GM23338 (cell line): ENCODE data around the gene HAPLN2. TPM values are rescaled to one million over a fixed set of nuclear protein-coding genes. Genes with fewer than 3 reads are reported as not detected.
A peak's percentile ranks its signal among the peaks of the same experiment; 100 is the strongest.

Source experiments
- ATAC-seq: fragments of 200-7000 bp; cut with Tn5 transposase; 3 replicates; pipeline ENCODE4 v1.9.1; 2020
- DNase-seq: peaks from one replicate; pipeline ENCODE4 v3.0.0-alpha.2; 2015; ENCODE audit warnings: low spot score
- H2AFZ ChIP-seq: fragments of 200-600 bp; sonication (generic); 2 replicates; pipeline ENCODE4 v1.8.0; 2016; ENCODE audit warnings: antibody characterized with exemption, mild to moderate bottlenecking, moderate library complexity
- H3F3A ChIP-seq: fragments of 200-600 bp; sonication (generic); replicated peaks from 2 replicates; pipeline ENCODE4 v1.8.0; 2017; ENCODE audit warnings: antibody characterized with exemption, mixed run types, low read depth
- H3K27ac ChIP-seq: fragments of 200-600 bp; sonication (generic); 2 replicates; pipeline ENCODE4 v1.6.1; 2016; ENCODE audit warnings: low read depth
- H3K27me3 ChIP-seq: fragments of 200-600 bp; sonication (generic); 2 replicates; pipeline ENCODE4 v1.8.0; 2016; ENCODE audit warnings: mild to moderate bottlenecking, mixed run types, moderate library complexity; ENCODE audit not compliant: insufficient read depth
- H3K36me3 ChIP-seq: fragments of 200-600 bp; sonication (generic); 2 replicates; pipeline ENCODE4 v1.8.0; 2016; ENCODE audit warnings: mild to moderate bottlenecking; ENCODE audit not compliant: insufficient read depth
- H3K4me1 ChIP-seq: fragments of 200-600 bp; sonication (generic); 2 replicates; pipeline ENCODE4 v1.8.0; 2016; ENCODE audit warnings: mild to moderate bottlenecking, moderate library complexity; ENCODE audit not compliant: insufficient read depth
- H3K4me2 ChIP-seq: fragments of 200-600 bp; sonication (generic); 2 replicates; pipeline ENCODE4 v1.7.1; 2017; ENCODE audit warnings: mixed run types
- H3K4me3 ChIP-seq: fragments of 200-600 bp; sonication (generic); 2 replicates; pipeline ENCODE4 v1.6.1; 2016; ENCODE audit warnings: mixed run types
- H3K79me2 ChIP-seq: fragments of 200-600 bp; sonication (generic); replicated peaks from 2 replicates; pipeline ENCODE4 v1.8.0; 2017; ENCODE audit warnings: mild to moderate bottlenecking; ENCODE audit not compliant: insufficient read depth
- H3K9me2 ChIP-seq: fragments of 200-600 bp; sonication (generic); 2 replicates; pipeline ENCODE4 v1.8.0; 2017; ENCODE audit not compliant: insufficient read depth
- H4K20me1 ChIP-seq: fragments of 200-600 bp; sonication (generic); replicated peaks from 2 replicates; pipeline ENCODE4 v1.8.0; 2017; ENCODE audit warnings: mild to moderate bottlenecking; ENCODE audit not compliant: insufficient read depth
- H3K27ac Mint-ChIP-seq: 2 replicates; pipeline ENCODE4 v1.8.0; 2020; ENCODE audit warnings: inconsistent platforms, mild to moderate bottlenecking, moderate library complexity, mixed read lengths
- H3K27me3 Mint-ChIP-seq: 3 replicates; pipeline ENCODE4 v1.8.0; 2022; ENCODE audit warnings: low read depth, mild to moderate bottlenecking, moderate library complexity, mixed read lengths, inconsistent platforms; ENCODE audit not compliant: insufficient read depth, poor library complexity
- H3K36me3 Mint-ChIP-seq: 3 replicates; pipeline ENCODE4 v1.8.0; 2021; ENCODE audit warnings: low read depth, mild to moderate bottlenecking, inconsistent platforms, moderate library complexity, mixed read lengths
- H3K4me1 Mint-ChIP-seq: 3 replicates; pipeline ENCODE4 v1.8.0; 2020; ENCODE audit warnings: mild to moderate bottlenecking, inconsistent platforms, mixed read lengths
- H3K4me3 Mint-ChIP-seq: 3 replicates; pipeline ENCODE4 v1.8.0; 2021; ENCODE audit warnings: moderate library complexity, mild to moderate bottlenecking, inconsistent platforms, mixed read lengths
- H3K9me3 Mint-ChIP-seq: 3 replicates; pipeline ENCODE4 v1.8.0; 2020; ENCODE audit warnings: moderate library complexity, mild to moderate bottlenecking, inconsistent platforms, mixed read lengths
- CTCF ChIP-seq, 2 experiments: fragments of 200-600 bp in 1 of 2; sonication (generic) in 1 of 2; conservative IDR thresholded peaks; 2 replicates each; pipeline versions ENCODE4 v1.5.1 to v1.6.1; 2016 to 2017; ENCODE audit warnings: antibody characterized with exemption in 2 of 2, low read depth in 2 of 2, mild to moderate bottlenecking in 2 of 2, moderate library complexity in 1 of 2
- ETS1 ChIP-seq: IDR thresholded peaks from 2 replicates; pipeline ENCODE4 v1.6.1; 2016; ENCODE audit warnings: antibody characterized with exemption
- JUNB ChIP-seq: IDR thresholded peaks from one replicate; pipeline ENCODE4 v1.6.1; 2016; ENCODE audit warnings: antibody characterized with exemption; ENCODE audit not compliant: unreplicated experiment
- POLR2AphosphoS5 ChIP-seq: IDR thresholded peaks from 2 replicates; pipeline ENCODE4 v1.6.1; 2016; ENCODE audit warnings: antibody characterized with exemption, low read depth
- STAT1 ChIP-seq: IDR thresholded peaks from one replicate; pipeline ENCODE4 v1.6.1; 2016; ENCODE audit warnings: antibody characterized with exemption; ENCODE audit not compliant: unreplicated experiment
- ZNF331 ChIP-seq: fragments of 250-450 bp; sonication (Bioruptor Pico); IDR thresholded peaks from 2 replicates; pipeline ENCODE4 v1.5.0; 2020; ENCODE audit warnings: low read depth, mild to moderate bottlenecking, moderate library complexity
- ZNF462 ChIP-seq: fragments of 250-450 bp; sonication (Bioruptor Pico); IDR thresholded peaks from 2 replicates; pipeline ENCODE4 v1.5.0; 2020; ENCODE audit warnings: mild to moderate bottlenecking, moderate library complexity
- polyA plus RNA-seq: library from polyadenylated mRNA; unstranded; fragments of >200 nt; fragmentation: Nextera tagmentation; extraction: Ambion mirVana; gene quantifications from 2 replicates; pipeline ENCODE4 v1.2.1, GENCODE V29; 2016
- total RNA-seq: library from RNA; depleted of rRNA; stranded (reverse); fragments of >200 nt; shearing (Covaris generic); gene quantifications from 2 replicates; pipeline ENCODE4 v1.2.3, GENCODE V29; 2014

The HAPLN2 gene
- total and polyA plus RNA-seq, 2 experiments from 2014 or later, result 0.53 TPM; not detected in 1

- H3K9me2 ChIP-seq, result peaks cover 12% of the 10 kb centered on the region
- peaks cover 20% of the 10 kb centered on the region; the same call in 1 of the 2 replicates for H3K79me2 ChIP-seq
- H2AFZ ChIP-seq, result no peak overlapping the region
- H3K27ac ChIP-seq, result peak overlapping the region; percentile 63
- Mint-ChIP-seq H3K4me1 (peaks cover 86% of the 10 kb centered on the region), H3K27ac (peak overlapping the region; percentile 58; the same call in 1 of the 2 replicates), H3K9me3 (peaks cover 9% of the 10 kb centered on the region), H3K27me3 (peaks cover 17% of the 10 kb centered on the region), H3K36me3 (peaks cover 23% of the 10 kb centered on the region), H3K4me3 (no peak overlapping the region)
- DNase-seq, result no peak
- ATAC-seq, result peak; percentile 11
- peaks cover 19% of the 10 kb centered on the region for H3K36me3 ChIP-seq
- TF ChIP-seq POLR2AphosphoS5 (peak; percentile 42; the same call in 1 of the 2 replicates), ETS1 (no peak), JUNB (no peak), ZNF331 (CRISPR knock-in tag) (no peak), CTCF (conservative IDR thresholded peaks at IDR 0.05; ENCODE audit: low read depth in 2 of 2) (no peak), ZNF462 (CRISPR knock-in tag) (no peak), STAT1 (no peak)
- H3K4me1 ChIP-seq, result peaks cover 75% of the 10 kb centered on the region
- peak overlapping the region; percentile 17; the same call in 1 of the 2 replicates for H3K4me3 ChIP-seq
- H4K20me1 ChIP-seq, result no peaks in the 10 kb centered on the region; the same call in 1 of the 2 replicates
- H3F3A ChIP-seq, result peaks cover 33% of the 10 kb centered on the region; the same call in 1 of the 2 replicates
- H3K4me2 ChIP-seq, result peak overlapping the region; percentile 48; the same call in 1 of the 2 replicates
- no peaks in the 10 kb centered on the region for H3K27me3 ChIP-seq
Observed at GRCh38 chr1:156667968-156668709, 48.9 kb downstream of the HAPLN2 start.
